MM.1S (cell line): ENCODE measurements around the gene STK10.

ENCODE experiments used
- DNase-seq: peaks from one replicate; pipeline ENCODE4 v3.0.0-alpha.2; 2015
- H2AFZ ChIP-seq: fragments of 300-600 bp; sonication (generic); 2 replicates; pipeline ENCODE4 v1.6.0; 2016; ENCODE audit warnings: antibody characterized with exemption, low read length
- H3F3A ChIP-seq: fragments of 300-600 bp; sonication (generic); 2 replicates; pipeline ENCODE4 v1.6.1; 2016; ENCODE audit warnings: mild to moderate bottlenecking, antibody characterized with exemption, low read length, moderate library complexity, mixed read lengths; ENCODE audit not compliant: insufficient read depth
- H3K27ac ChIP-seq: fragments of 300-600 bp; sonication (generic); 2 replicates; pipeline ENCODE4 v1.5.1; 2016; ENCODE audit warnings: mild to moderate bottlenecking, low read length
- H3K27me3 ChIP-seq: fragments of 300-600 bp; sonication (generic); replicated peaks from 2 replicates; pipeline ENCODE4 v1.6.0; 2016; ENCODE audit warnings: low read length; ENCODE audit not compliant: insufficient read depth
- H3K36me3 ChIP-seq: fragments of 300-600 bp; sonication (generic); replicated peaks from 2 replicates; pipeline ENCODE4 v1.6.1; 2016; ENCODE audit warnings: mild to moderate bottlenecking, low read length, mixed read lengths; ENCODE audit not compliant: insufficient read depth
- H3K4me1 ChIP-seq: fragments of 300-600 bp; sonication (generic); 2 replicates; pipeline ENCODE4 v1.6.1; 2016; ENCODE audit warnings: low read length, mixed read lengths
- H3K4me2 ChIP-seq: fragments of 300-600 bp; sonication (generic); 2 replicates; pipeline ENCODE4 v1.6.0; 2016; ENCODE audit warnings: low read depth, low read length
- H3K4me3 ChIP-seq: fragments of 300-600 bp; sonication (generic); 2 replicates; pipeline ENCODE4 v1.5.1; 2016; ENCODE audit warnings: low read length, mixed read lengths
- H3K79me2 ChIP-seq: fragments of 300-600 bp; sonication (generic); 2 replicates; pipeline ENCODE4 v1.6.1; 2016; ENCODE audit warnings: mixed run types, low read length, mixed read lengths
- H3K9ac ChIP-seq: fragments of 300-600 bp; sonication (generic); 2 replicates; pipeline ENCODE4 v1.6.1; 2016; ENCODE audit warnings: low read length, mixed read lengths
- H3K9me2 ChIP-seq: fragments of 300-600 bp; sonication (generic); replicated peaks from 2 replicates; pipeline ENCODE4 v1.6.1; 2016; ENCODE audit warnings: mild to moderate bottlenecking, low read length, mixed read lengths; ENCODE audit not compliant: insufficient read depth
- H3K9me3 ChIP-seq: fragments of 300-600 bp; sonication (generic); replicated peaks from 2 replicates; pipeline ENCODE4 v1.6.1; 2016; ENCODE audit warnings: mild to moderate bottlenecking, low read length, mixed read lengths; ENCODE audit not compliant: insufficient read depth
- H4K20me1 ChIP-seq: fragments of 300-600 bp; sonication (generic); 2 replicates; pipeline ENCODE4 v1.6.1; 2016; ENCODE audit warnings: mild to moderate bottlenecking, low read length, moderate library complexity, mixed read lengths; ENCODE audit not compliant: insufficient read depth
- CTCF ChIP-seq: fragments of 300-600 bp; sonication (generic); IDR thresholded peaks from 2 replicates; pipeline ENCODE4 v1.5.1; 2016; ENCODE audit warnings: antibody characterized with exemption, low read length, mixed read lengths
- EZH2 ChIP-seq: fragments of 300-600 bp; sonication (generic); optimal IDR thresholded peaks from 2 replicates; pipeline ENCODE3; 2017; ENCODE audit warnings: low read depth, mild to moderate bottlenecking, antibody characterized with exemption, low read length, mixed read lengths
- EZH2phosphoT487 ChIP-seq: fragments of 300-600 bp; sonication (generic); IDR thresholded peaks from 2 replicates; pipeline ENCODE4 v1.6.1; 2018; ENCODE audit warnings: antibody characterized with exemption, low read length

STK10 gene

GRCh38 chr5:172058088-172058487 is 129.9 kb downstream of the STK10 start:
- no peak for DNase-seq
- no peaks in the 10 kb centered on the region for H3K4me1 ChIP-seq
- no peak overlapping the region for H2AFZ ChIP-seq
- H3K27me3 ChIP-seq, result no peaks in the 10 kb centered on the region
- no peaks in the 10 kb centered on the region for H4K20me1 ChIP-seq
- H3K9me3 ChIP-seq, result no peaks in the 10 kb centered on the region
- TF ChIP-seq EZH2phosphoT487 (no peak), EZH2 (no peak), CTCF (no peak)
- no peak overlapping the region for H3K4me2 ChIP-seq
- H3K4me3 ChIP-seq, result no peak overlapping the region
- H3K9me2 ChIP-seq, result no peaks in the 10 kb centered on the region
- no peaks in the 10 kb centered on the region for H3F3A ChIP-seq
- no peaks in the 10 kb centered on the region for H3K36me3 ChIP-seq
- no peaks in the 10 kb centered on the region for H3K79me2 ChIP-seq
- no peak overlapping the region for H3K9ac ChIP-seq
- H3K27ac ChIP-seq, result no peak overlapping the region

GRCh38 chr5:172055996-172056395 is 132.0 kb downstream of the STK10 start:
- Histone ChIP-seq H3K9me3 (no peaks in the 10 kb centered on the region), H3K27ac (no peak overlapping the region), H3K27me3 (no peaks in the 10 kb centered on the region), H3K4me2 (no peak overlapping the region), H3K4me1 (no peaks in the 10 kb centered on the region), H3K9ac (no peak overlapping the region), H3K36me3 (no peaks in the 10 kb centered on the region), H4K20me1 (no peaks in the 10 kb centered on the region), H3F3A (no peaks in the 10 kb centered on the region), H3K79me2 (no peaks in the 10 kb centered on the region), H2AFZ (no peak overlapping the region), H3K4me3 (no peak overlapping the region), H3K9me2 (no peaks in the 10 kb centered on the region)
- DNase-seq, result no peak
- TF ChIP-seq CTCF, result no peak
- TF ChIP-seq EZH2phosphoT487, result no peak
- TF ChIP-seq EZH2, result no peak

GRCh38 chr5:172055421-172055820 is 132.6 kb downstream of the STK10 start:
- TF ChIP-seq EZH2phosphoT487, result no peak
- no peak for TF ChIP-seq EZH2
- TF ChIP-seq CTCF, result no peak
- no peaks in the 10 kb centered on the region for H3K9me2 ChIP-seq
- no peak overlapping the region for H2AFZ ChIP-seq
- no peaks in the 10 kb centered on the region for H3K4me1 ChIP-seq
- no peak overlapping the region for H3K27ac ChIP-seq
- H3F3A ChIP-seq, result no peaks in the 10 kb centered on the region
- H3K4me2 ChIP-seq, result no peak overlapping the region
- peaks cover under 1% of the 10 kb centered on the region; the same call in 1 of the 2 replicates for H3K36me3 ChIP-seq
- no peak overlapping the region for H3K9ac ChIP-seq
- H4K20me1 ChIP-seq, result no peaks in the 10 kb centered on the region
- H3K27me3 ChIP-seq, result no peaks in the 10 kb centered on the region
- H3K4me3 ChIP-seq, result no peak overlapping the region
- DNase-seq, result no peak
- H3K9me3 ChIP-seq, result no peaks in the 10 kb centered on the region
- no peaks in the 10 kb centered on the region for H3K79me2 ChIP-seq
